Fibroblast of gingiva (primary cell): ENCODE data around the gene CTPS2.
"Not testable (repeated sequence)": the region's sequence is repeated elsewhere in the genome, so short reads cannot be mapped to it uniquely, and the experiment has no call there.

ENCODE experiments used
- DNase-seq: peaks from one replicate; pipeline ENCODE4 v3.0.0-alpha.2; 2011; ENCODE audit warnings: low read depth

Gene CTPS2, protein sequence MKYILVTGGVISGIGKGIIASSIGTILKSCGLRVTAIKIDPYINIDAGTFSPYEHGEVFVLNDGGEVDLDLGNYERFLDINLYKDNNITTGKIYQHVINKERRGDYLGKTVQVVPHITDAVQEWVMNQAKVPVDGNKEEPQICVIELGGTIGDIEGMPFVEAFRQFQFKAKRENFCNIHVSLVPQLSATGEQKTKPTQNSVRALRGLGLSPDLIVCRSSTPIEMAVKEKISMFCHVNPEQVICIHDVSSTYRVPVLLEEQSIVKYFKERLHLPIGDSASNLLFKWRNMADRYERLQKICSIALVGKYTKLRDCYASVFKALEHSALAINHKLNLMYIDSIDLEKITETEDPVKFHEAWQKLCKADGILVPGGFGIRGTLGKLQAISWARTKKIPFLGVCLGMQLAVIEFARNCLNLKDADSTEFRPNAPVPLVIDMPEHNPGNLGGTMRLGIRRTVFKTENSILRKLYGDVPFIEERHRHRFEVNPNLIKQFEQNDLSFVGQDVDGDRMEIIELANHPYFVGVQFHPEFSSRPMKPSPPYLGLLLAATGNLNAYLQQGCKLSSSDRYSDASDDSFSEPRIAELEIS

DNA sequence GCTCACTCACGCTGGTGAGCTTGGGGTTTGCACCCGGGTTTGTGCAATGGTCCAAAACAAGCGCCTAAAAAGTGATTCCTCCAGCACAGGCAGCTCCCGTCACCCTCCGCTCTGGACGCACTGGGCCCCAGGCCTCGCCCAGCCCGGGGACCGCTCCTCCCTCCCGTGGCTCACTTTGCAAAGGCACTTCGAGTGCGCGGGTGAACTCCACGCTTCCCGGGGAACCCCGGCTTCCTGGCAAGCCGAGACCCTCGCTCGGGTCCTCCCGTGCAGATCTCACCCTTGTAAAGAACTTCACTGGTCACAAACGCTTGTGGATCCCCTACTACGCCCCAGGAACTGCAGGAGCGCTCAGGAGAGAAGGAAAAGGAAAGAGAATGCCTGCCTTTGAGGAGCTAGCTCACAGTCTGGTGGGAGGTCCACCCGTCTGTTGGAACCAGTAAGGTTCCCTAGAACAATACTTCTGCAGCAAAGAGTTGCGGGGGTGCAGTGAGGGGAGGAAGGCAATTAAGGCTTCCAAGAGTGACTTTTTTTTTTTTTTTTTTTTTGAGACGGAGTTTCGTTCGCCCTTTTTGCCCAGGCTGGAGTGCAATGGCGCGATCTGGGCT, at the start of gene CTPS2:
Gene CTPS2 (minus strand): TSS at position 122 of the 608 bp plus-strand sequence. CDS start 9,767 bp downstream, outside the sequence.
- peak; percentile 55 for DNase-seq

DNA sequence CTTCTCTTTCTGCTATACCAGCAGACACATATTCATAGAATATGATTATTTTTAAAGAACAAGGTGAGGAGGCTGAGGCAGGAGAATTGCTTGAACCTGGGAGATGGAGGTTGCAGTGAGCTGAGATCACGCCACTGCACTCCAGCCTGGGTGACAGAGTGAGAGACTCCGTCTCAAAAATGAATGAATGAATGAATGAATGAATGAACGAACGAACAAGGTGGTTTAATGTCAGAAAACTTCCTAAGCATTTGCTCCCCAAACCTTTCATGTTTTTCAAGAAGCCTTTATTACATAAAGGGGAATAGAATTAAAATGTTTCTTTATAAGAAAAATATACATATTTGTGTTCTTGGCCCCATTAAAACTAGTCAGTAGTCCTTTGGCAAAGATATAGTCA, 49.0 kb upstream of the CTPS2 start:
- DNase-seq: not testable (repeated sequence)

DNA sequence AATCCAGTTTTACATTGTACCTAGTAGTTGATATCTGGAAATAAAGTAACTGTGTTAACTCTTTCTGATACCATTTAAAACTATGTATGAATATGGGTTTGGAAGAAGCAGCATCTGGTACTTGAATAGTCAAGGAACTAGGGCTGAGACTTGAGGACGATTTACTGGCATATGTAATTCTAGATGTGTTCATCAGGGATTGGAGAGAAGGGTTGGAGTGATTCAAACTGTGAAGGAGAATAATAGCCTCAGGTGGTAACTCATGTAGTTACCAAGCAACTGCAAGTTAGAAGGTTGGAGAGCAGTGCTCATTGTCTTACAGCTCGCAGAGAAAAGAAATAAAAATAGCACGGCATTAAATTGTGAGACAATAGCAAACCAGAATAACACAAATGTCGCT, 44.3 kb upstream of the CTPS2 start:
- no peak for DNase-seq

DNA sequence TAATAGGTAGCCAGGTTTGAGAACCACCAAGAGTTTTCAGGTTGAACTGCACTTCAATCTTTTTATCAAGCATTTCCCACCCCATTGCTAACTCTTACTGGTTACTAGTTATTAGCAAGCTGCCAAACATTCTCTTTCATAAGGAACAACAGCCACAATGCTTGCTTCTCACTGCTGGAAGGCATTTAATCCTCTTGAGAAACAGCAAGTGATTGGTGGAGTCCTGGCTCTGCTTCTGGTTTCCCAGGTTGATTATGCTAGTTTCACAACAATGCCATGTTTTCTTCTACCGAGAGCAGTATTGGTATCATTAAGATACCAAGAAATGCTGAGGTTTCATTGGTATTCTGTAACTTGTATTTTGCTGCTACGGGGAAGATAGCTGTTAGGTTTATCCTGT, 41.5 kb upstream of the CTPS2 start:
- DNase-seq: peak; percentile 22

DNA sequence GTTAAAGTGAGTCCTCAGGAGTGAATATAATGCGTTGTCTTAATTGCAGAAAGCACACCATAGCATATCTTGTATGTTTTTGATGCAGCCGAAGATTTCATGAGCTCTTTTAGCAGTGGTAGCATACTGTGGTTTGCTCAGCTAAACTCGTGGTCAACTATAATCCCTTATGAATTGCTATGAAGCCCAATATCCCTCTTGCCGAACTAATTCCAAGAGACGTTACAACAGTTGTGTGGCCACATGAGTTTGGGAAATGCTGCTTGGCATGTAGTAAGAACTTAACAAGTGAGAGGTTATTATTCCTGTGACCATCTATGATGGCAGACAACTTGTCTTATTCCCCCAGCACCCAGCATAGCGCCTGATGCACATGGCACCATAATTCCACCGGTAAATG, 37.7 kb upstream of the CTPS2 start:
- no peak for DNase-seq

DNA sequence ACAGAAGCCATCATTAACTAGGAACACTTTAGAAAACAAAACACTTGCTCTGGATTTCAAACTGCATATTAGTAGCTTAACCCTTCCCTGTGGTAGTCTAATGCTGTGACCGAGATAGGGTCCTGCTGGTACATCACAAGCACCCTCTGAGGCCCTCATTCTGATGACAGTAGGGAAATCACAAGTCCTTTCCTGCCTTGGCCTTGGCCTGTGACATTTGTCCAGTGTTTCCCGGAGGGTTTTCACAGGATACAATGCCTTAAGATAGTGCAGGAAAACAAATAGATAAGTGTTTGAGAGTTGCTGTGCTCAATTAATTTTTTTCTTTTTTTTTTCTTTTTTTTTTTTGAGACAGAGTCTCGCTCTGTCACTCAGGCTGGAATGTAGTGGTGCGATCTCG, 36.0 kb upstream of the CTPS2 start:
- no peak for DNase-seq

DNA sequence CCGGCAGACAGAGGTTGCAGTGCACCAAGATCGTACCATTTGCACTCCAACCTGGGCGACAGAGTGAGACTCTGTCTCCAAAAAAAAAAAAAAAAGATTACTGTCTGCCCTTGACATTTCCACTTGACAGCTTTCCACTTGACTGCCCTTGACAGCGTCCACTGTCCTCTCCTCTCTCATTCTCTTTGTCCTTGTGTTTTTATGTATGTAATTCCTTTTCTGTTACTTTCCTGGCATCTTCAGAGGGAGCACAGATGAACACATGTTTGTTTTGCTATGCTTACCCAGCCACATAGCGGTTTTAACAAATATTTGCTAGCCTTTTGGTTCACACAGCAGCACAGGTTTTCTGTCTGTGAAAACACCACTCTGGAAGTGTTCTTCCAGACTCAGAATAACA, 33.2 kb upstream of the CTPS2 start:
- no peak for DNase-seq

DNA sequence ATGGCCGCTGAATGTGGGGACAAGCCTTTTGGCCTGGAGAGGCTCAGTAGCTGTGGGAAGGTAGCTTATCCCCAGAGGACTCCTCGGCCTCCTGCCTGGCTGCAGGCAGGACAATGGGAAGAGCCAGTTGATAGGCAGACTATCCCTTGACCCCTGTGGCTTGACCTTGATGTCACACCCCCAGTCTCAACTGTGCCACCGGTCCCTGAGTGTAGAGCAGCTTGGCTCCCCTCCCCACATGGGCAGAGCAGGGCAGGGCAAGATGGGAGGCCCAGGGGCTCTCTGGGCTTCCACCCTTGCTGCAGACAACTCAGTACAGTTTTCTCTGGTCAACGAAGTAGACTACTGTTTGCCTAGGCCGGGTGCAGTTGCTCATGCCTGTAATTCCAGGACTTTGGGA, 32.6 kb upstream of the CTPS2 start:
- DNase-seq: no peak

DNA sequence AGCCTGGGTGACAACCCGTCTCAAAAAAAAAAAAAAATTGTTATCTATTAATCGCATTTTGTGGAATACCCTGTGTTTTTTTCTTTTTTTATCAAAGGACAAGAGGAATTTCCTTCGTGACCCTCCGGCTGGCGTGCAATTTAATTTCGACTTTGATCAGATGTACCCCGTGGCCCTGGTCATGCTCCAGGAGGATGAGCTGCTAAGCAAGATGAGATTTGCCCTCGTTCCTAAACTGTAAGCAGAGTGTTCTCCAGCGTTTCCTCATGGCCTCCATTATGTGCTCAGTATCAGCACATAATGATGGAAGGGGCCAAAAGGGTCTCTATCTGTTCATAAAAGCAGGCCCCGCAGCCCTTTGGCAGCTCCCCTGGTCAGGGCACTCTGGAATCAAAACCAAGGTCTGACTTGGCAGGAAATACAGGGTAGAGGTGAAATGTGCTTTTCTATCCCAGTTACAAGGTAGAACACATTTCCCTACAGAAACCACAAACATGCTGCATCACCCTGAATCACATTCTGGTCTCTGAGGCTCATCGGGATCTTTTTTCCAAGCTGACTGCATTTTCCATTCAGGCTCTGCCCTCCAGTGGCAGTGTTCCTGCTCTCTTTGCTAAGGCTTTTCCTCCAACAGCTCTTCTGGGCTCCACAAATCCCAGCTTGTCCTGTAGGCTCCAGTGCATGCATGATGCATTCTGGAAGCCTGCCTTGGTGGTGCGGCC, 31.3 kb upstream of the CTPS2 start:
- DNase-seq: peak; percentile 40

DNA sequence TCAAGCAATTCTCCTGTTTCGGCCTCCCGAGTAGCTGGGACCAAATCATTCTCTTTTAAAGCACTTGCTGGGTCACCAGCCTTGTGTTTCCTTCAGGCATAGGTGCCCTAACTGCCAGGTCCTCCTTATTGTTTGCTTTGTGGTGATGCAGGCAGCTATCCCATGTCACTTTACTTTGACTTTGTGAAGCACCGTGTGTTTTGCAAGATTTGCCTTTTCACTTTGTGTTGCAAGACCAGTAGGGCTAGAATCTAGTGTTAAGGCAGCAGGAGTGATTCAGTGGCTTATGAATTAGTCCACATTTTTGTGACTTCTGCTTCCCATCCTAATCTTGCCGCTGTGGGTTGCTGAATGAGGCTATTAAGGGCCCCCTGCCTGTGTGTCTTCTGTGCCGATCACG, 27.1 kb upstream of the CTPS2 start:
- DNase-seq: peak; percentile 25

DNA sequence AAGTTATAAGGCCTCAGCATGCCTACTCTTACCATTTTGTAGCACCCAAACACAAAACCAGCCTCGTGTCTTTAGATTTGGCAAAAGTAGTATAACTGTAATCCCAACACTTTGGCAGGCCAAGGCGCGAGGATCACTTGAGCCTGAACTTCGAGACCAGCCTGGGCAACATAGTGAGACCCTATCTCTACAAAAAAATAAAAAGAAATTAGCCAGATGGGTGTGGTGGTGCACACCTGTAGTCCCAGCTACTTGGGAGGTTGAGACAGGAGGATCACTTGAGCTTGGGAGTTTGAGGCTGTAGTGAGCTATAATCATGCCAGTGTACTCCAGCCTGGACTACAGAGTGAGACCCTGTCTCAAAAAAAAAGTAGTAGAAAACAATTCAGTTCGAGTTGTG, 24.6 kb upstream of the CTPS2 start:
- DNase-seq: no peak

DNA sequence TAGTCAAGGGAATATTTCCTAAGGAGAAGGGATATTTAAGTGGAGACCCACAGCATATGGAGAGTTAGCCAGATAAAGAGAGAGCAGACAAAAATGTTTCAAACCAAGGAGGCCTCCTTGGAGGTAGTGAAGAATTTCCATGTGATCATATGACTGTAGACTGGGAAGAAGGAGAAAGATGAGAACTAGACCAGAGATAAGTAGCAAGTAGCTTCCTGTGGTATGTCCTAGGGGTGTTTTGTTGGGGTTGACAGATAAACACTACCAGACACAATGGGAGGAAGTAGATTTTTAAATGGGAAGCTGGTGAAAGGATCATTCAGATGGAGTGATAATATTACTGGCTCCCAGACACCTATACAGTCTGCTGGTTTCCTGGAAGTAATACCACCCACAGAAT, 20.5 kb upstream of the CTPS2 start:
- no peak for DNase-seq

DNA sequence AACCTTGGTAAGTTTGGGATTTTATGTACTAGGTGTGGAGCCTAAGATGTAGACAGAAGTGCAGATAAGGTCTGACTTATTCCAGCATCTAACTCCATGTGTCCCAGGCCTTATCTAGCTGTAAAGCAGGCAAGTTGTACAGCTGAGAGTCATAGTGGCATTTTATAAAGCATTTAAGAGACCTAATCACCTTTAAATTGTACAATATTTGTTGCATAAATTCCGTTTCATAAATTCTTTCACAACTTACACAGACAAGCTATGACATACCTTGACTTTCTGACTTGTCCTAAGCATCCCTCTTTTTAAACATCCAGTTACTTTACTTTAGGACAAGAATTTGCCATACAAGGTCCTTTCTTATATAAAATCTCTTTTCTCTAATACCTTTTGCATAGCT, 18.0 kb upstream of the CTPS2 start:
- no peak for DNase-seq

DNA sequence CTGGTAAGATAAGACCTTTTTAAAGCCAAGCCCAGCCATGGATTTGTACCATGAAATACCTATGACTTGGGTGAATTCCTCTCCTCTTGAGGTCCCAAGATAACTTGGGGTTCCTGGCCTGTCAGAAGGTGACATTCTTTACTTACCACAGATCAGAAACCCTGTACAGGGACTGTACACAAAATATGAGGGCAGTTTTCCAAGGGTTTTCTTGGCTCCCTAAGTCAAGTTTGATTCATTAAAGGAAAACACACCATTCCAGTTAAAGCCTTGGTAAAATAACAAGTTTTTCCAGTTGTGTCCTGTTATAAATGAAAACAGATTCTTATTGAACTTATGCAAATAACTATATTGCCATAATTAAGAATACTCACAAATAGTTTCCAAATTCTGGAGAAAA, 15.2 kb upstream of the CTPS2 start:
- no peak for DNase-seq

DNA sequence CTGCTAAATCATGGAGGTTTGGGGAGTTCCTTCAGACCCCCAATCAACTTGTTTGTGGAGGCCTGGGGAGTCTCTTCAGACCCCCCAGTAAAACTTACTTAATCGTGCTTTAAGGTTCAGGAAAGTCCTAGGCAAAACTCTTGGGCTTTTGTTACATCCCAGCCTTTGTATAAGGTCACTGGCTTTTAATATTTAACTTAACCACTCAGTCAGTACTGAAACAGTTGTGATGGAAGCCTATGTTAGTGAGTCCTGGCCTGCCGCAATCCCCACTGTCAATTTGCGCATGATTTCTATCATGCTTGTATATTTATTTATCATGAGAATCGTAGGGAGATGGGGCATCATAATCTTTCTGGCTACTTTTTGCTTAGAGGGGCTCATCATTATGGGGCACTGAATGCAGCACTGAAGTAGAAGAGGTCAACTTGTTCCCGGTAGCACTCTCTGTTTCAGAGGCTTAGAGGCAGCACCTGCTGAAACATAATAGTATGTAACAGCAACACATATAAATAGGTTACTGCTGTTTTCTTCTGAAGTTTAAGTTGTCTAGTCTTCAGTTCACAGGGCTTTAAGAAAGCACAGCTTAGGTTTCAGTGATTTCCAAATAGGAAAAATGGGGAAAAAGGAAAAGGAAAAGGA, 14.0 kb upstream of the CTPS2 start:
- not testable (repeated sequence) for DNase-seq

DNA sequence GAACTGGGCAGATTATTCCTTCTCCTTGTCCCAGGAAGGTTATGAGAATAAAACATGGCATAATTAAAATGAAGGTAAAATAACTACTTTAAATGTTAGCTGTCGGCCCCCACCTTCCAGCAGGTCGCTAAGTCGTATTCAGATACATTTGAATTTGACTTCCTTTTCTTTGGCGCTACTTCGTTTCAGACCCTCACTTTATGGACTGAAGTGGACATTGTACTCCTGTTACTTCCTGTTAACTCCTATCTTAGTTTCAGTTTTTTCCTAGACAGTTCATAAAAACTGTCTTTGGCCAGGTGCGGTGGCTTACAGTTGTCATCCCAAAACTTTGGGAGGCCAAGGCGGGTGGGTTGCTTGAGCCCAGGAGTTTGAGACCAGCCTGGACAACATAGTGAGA, 12.6 kb upstream of the CTPS2 start:
- no peak for DNase-seq

DNA sequence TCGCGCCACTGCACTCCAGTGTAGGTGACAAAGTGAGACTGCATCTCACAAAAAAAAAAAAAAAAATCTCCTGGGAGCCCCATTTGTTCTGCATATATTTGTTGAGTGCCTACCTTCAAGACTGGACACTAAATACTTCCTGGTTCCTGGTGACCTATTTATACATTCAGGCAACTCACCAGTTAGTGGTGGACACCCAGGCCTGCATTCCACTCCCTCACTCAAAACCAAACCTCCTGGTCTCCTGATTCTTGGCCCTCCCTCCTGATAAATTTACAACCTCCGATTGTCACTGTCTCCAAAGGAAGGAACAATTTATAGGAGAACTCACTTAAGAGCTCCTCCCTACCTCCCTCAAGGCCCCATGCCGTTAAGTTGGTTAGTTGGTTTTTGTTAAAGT, 10.0 kb upstream of the CTPS2 start:
- no peak for DNase-seq

DNA sequence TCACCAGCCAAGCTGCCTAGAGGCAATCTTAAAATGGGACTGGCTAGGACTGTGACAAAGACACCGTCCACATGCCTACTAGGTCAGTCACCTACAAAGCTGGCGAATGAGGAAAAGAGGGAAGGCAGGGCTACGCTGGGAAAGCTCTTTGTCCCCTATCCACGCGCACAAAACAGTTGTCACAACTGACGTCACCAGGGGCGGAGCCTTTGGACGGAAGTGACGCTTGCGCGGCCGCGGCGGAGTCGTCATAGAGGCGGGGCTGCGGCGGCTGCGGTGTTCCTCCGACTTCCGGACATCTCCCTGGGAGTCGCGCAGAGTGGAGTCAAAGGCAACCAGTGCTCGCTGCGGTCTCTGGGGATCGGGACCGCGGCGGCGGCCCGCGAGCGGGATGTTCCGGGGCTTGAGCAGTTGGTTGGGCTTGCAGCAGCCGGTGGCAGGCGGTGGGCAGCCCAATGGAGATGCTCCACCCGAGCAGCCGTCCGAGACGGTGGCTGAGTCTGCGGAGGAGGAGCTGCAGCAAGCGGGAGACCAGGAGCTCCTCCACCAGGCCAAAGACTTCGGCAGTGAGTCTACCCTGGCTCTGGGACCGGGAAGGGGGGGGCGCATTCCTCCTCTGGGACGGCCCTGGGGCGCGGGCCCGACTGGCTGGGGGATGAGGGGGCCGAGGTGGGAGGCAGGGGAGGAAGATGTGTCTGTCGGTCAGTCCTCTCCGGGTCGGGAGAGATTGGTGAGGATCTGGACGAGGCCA, 7.0 kb upstream of the CTPS2 start, which contains the start of gene SYAP1:
Gene SYAP1 (plus strand): TSS at position 279 of the 751 bp plus-strand sequence. CDS start 113 bp downstream, at position 392.
- DNase-seq: peak; percentile 96

DNA sequence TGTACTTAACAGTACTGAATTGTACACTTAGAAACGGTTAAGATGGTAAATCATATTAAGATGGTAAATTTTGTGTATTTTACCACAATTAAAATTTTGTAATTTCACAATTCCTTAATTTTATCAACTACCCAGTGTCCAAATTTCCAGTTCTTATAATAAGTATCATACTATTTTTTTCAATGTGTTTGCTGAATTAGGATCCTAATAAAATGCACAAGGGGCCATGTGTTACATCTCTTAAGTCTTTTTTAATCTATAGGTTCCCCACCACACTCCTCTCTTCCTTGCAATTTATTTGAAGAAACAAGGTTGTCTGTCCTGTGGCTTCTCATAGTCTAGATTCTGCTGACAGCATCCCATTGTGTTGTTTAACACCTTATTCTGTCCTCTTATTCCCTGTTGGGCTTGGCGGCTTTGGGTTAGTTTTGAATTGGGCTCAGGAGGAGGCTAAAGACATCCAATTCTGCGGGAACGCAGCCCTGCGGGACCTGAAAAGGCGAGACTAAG, 6.4 kb upstream of the CTPS2 start:
- DNase-seq: no peak

DNA sequence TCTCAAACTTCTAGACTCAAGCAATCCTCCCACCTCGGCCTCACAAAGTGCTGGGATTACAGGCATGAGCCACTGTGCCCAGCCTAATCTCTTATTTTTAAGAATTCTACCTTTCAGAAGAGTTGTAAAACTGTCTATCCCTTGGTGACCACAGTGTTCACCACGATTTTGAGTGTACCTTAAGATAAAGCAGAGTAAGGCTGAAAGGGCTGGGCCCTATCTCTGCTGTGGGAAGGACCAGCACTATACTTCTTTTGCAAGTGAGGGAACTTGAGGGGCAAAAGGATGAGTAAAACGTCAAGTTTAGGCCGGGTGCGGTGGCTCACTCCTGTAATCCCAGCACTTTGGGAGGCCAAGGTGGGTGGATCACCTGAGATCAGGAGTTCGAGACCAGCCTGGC, 4.0 kb upstream of the CTPS2 start:
- not testable (repeated sequence) for DNase-seq

DNA sequence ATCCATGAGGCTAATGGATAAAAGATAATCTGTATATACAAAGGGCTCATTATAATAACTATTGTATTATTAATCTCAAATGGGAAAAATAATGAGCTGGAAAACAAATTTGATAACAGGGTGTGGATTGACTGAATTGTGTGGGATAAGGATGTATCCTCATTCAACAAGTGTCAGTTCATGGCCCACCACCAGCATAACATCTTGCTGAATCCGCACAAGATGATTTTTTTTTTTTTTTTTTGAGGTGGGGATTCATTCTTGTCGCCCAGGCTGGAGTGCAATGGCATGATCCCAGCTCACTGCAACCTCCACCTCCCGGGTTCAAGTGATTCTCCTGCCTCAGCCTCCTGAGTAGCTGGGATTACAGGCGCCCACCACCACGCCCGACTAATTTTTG, 3.2 kb upstream of the CTPS2 start:
- not testable (repeated sequence) for DNase-seq
